ENCODE data around the gene ANKRD44.

DNA sequence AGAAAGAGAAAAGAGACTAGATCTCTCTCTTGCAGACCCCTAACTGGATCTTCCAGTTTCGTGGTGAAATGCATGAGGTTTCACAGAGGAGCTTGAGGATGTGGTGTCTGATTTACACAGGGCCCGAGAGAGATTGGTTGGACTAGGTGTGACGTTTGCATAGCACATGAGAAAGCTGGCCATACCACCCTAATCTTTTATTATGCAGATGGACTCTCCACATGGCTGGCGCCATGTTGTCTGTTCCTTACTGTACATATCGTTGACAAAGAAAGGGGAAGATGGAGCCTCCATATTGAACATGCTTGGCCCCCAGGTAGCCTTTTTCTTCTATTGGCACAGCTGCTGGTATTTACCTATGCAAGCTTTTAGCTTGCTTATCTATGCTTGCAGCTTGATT, 356.6 kb downstream of the ANKRD44 start:
- TF ChIP-seq, protein P1, sequence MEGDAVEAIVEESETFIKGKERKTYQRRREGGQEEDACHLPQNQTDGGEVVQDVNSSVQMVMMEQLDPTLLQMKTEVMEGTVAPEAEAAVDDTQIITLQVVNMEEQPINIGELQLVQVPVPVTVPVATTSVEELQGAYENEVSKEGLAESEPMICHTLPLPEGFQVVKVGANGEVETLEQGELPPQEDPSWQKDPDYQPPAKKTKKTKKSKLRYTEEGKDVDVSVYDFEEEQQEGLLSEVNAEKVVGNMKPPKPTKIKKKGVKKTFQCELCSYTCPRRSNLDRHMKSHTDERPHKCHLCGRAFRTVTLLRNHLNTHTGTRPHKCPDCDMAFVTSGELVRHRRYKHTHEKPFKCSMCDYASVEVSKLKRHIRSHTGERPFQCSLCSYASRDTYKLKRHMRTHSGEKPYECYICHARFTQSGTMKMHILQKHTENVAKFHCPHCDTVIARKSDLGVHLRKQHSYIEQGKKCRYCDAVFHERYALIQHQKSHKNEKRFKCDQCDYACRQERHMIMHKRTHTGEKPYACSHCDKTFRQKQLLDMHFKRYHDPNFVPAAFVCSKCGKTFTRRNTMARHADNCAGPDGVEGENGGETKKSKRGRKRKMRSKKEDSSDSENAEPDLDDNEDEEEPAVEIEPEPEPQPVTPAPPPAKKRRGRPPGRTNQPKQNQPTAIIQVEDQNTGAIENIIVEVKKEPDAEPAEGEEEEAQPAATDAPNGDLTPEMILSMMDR (IDR thresholded peaks at IDR 0.05), result no peak
- TF ChIP-seq ZFX (IDR thresholded peaks at IDR 0.05; ENCODE audit: borderline replicate concordance), result no peak

All from 22Rv1 (cell line).